ENCODE measurements around the gene CACNA1G. TPM values are rescaled to one million over a fixed set of nuclear protein-coding genes. Genes with fewer than 3 reads are reported as not detected.

The CACNA1G gene
- polyA plus RNA-seq, 4 donors, result 6.5 to 7.4 (median 6.9) TPM

DNA sequence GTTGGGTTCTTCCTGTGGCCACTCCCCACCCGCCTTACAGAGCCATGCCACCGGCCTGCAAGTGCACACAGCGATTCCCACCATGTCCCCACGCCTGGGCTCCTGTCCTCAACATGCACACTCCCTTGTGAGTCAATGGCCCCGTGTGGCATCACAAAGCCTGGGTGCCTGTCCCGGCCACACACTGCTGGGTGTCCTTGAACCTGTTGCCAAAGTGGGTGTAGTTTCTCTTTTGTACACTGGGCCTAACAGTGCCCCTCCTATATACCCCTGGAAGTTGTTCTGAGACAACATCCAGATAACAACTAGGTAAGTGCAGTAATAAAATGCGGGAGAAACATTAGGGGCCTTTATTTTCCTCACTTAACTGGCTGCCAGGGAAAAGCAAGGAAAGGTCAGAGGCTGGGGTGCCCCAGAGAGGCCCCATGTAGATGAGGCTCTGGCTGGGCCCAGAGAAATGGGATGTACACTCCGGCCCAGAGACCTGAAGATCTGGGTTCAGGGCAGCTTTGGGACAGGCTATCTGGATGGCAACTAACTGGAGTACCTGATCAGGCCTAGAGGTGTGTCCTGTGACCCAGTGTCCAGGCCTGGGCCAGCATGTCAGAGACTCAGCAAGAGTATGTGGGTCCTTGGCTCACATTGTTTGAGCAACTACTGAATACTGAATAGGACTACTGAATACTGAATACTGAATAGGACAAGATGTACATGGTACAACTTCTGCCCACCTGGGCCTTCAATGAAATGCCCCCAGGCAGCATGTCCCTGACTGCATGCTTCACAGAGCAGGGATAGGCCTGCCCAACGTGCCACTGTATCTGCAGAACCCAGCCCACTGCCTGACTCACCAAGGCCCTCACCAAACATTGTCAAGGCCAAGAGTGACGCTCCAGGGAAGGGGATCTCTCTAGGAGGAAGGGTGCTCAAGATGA is 82.5 kb downstream of the CACNA1G start:
- no peak for DNase-seq (ENCODE audit: low read depth in 4 of 4, low spot score in 3 of 4)

DNA sequence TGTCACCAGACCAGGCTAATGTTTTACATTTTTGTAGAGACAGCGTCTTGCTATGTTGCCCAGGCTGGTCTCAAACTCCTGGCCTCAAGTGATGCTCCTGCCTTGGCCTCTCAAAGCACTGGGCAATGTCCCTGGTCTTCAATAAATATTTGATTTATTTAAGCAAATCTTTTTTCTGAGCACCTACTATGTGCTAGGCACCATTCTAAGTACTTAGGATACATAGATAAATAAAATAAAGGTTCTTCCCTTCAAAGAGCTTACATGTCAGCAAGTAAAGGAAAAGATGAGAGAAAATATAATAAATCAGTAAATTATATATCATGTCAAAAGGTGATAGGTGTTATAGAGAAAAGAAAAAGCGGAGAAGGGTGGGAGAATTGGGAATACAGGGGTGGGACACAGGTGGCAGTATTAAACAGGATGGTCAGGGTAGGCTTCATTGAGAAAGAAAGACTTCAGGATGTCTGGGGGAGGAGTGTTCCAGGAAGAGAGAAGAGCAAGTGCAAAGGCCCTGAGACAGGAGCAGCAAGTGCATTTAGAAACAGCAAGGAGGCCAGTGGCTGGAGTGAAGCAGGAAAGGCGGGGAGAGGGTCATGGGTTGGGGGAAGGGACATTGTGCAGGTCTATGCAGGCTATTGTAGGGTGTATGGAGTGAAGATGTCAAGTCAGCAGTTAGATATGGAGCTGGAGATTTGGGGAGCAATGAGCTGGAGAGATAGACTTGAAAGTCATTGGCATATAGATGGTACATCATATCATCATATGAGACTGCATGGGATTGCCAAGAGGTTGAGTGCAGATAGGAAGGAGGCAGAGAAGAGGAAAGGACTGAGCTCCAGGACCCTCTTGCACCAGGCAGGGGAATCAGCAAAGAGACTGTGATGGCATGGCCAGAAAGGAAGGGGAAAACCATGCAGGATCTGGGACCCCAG is 85.5 kb downstream of the CACNA1G start:
- DNase-seq (ENCODE audit: low read depth in 4 of 4, low spot score in 3 of 4), result no peak

DNA sequence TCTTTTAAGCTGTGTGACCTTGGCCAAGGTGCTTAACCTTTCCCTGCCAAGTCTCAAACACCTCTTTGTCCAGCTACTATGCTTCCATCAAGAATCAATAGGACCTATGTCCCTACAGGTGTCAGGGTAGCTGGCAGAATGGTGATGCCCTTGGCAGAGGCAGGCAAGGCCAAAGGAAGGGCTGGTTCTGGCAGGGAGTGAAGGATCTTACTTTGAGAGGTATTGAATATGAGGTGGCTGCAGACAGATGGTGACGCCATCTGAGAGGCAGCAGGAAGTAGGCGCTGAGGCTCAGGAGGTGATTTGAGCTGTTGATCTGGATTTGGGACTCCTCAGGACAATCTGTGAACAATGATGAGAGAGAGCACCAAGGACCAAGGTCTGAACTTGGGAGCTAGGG is 86.7 kb downstream of the CACNA1G start:
- DNase-seq (ENCODE audit: low read depth in 4 of 4, low spot score in 3 of 4), result no peak

DNA sequence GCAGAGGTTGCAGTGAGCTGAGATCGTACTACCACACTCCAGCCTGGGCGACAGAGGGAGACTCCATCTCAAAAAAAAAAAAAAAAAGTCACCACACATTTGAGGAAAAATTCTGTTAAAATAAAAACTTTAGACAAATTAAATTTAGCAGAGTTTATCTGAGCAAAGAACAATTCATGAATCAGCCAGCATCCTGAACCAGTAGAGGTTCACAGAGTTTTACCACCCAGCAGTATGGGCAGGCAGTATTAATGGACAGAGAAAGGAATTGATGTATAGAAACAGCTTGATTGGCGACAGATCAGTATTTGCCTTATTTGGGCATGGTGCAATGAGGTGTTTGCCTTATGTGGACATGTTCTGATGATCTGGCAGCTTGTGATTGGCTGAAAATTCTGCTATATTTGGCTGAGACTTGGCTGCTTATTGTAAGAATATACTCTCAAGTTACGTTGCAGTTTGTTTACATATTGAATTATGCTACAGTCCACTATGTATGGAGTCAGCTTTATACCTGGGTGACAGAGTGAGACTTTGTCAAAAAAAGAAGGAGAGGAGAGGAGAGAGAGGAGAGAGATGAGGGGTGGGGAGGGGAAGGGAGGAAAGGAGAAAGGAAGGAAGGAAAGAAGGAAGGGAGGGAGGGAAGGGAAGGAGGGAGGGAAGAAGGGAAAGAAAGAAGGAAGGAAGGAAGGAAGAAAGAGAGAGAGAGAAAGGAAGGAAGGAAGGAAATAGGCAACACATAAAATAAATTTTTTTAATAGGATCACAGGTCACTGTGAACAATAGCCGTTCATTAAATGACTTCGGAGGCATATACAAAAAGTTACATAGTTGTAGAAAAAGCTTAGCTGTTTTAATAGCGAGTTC is 88.8 kb downstream of the CACNA1G start:
- no peak for DNase-seq (ENCODE audit: low read depth in 4 of 4, low spot score in 3 of 4)

DNA sequence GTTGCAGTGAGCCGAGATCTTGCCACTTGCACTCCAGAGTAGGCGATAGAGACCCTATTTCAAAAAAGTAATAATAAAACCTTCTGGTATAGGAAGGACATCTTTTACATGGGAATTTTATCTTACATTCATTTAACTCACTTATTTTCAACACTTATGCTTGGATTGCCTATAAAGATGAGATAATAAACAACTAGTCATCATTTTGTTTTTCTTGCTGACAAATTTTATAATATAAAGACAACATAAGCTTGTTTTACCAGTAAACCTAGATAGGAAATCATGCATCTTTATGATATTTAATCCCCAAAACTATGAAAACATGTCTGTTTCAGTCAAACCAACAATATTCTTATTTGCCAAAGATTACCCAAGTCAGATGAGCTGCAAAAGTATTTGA is 91.1 kb downstream of the CACNA1G start:
- no peak for DNase-seq (ENCODE audit: low read depth in 4 of 4, low spot score in 3 of 4)

DNA sequence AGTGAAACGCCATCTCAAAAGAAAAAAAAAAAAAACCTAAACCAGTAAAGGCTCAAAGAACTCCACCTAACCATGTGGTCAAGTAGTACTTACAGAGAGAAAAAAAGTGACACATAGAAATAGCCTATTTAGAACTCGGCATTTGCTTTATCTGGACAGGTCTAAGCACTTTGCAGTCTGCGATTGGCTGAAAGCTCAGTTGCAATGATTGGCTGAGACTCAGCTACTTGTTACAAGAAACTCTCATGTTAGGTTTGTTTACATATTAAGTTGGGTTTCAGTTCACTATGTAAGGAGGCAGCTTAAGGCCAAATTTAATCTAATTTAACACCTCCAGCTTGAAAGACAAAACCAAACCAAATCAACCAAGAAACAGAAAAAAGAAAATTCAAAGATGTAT is 93.2 kb downstream of the CACNA1G start:
- DNase-seq (ENCODE audit: low read depth in 4 of 4, low spot score in 3 of 4), result no peak

DNA sequence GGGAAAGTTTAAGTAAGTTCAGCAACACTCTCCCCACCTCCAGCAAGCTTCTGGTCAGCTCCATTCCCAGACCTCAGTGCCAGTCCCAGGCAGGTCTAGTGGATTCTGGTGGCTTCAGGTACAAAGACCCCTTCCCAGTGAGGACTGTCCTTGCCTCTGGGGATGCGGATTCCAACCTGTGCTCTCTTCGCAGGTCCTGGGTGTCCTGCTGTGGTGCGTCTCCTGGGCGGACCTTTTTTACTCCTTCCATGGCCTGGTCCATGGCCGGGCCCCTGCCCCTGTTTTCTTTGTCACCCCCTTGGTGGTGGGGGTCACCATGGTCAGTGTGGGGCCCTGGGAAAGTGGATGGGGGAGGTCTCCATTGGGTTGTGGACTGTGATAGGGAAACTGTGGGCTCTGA is 96.0 kb downstream of the CACNA1G start:
- DNase-seq (ENCODE audit: low read depth in 4 of 4, low spot score in 3 of 4), result no peak

DNA sequence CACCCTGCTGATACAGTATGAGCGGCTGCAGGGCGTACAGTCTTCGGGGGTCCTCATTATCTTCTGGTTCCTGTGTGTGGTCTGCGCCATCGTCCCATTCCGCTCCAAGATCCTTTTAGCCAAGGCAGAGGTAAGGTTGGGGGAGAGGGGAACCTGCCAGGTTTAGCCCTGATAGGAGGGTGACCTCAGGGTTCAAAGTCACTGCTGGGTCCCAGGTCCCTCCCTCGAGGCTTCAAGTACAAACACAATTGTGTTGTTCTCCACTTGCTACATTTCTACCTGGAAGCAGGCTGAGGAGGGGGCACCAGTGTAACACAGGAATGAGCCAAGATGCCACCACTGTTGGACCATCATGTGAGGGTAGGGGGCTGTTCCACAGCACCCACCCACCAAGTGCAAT is 96.5 kb downstream of the CACNA1G start:
- no peak for DNase-seq (ENCODE audit: low read depth in 4 of 4, low spot score in 3 of 4)

DNA sequence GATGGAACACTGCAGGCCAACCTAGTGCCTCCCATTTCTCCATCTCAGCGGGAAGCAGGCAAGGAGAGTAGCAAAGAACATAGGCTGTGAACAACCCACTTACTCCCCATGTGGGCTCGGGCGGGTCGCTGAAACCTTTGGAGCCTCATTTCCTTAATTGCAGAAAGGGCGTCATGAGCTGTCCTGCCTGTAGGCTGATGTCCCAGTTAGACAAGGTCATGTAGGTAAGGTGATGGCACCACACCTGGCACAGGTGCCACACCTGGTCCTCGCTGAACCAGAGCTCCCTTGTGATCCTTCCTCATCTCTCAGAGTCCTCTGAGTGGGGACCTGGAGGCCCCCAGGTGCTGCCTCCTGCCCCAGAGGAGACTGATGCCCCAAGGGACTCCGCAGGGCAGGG is 97.1 kb downstream of the CACNA1G start:
- no peak for DNase-seq (ENCODE audit: low read depth in 4 of 4, low spot score in 3 of 4)

DNA sequence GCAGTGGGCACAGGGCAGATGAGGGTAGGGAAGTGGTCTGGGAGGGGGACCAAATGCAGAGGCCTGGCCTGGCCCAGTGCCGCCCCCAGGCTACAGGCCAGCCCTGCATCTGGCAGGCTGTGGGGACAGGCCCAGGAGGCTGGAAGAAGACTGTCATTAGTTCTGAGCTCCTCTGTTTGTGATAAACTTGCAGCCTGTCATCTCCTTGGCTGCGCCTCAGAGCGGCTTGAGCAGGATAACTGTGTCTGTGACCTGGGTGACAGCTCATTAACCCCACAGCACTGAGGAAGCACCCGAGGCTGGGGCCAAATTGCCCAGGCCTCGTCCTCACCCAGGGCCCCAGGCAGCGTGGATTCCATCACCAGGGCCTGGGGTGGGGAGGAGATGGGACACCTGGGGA is 98.1 kb downstream of the CACNA1G start:
- DNase-seq (ENCODE audit: low read depth in 4 of 4, low spot score in 3 of 4), result no peak

DNA sequence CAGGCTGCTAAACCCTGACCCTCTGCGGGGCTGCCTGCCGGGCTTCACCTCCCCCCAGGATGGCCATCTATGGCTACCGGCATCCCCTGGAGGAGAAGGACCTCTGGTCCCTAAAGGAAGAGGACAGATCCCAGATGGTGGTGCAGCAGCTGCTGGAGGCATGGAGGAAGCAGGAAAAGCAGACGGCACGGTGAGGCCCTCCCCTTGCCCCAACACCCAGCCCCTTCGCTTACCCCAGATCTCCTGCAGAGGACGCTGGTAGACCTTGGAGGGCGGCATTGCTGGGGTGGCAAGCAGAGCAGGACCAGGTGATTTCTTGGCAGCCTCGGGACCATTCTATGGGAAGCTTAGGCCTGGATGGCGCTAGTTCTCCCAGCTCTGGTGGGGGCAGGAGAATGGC is 98.7 kb downstream of the CACNA1G start:
- no peak for DNase-seq (ENCODE audit: low read depth in 4 of 4, low spot score in 3 of 4)

DNA sequence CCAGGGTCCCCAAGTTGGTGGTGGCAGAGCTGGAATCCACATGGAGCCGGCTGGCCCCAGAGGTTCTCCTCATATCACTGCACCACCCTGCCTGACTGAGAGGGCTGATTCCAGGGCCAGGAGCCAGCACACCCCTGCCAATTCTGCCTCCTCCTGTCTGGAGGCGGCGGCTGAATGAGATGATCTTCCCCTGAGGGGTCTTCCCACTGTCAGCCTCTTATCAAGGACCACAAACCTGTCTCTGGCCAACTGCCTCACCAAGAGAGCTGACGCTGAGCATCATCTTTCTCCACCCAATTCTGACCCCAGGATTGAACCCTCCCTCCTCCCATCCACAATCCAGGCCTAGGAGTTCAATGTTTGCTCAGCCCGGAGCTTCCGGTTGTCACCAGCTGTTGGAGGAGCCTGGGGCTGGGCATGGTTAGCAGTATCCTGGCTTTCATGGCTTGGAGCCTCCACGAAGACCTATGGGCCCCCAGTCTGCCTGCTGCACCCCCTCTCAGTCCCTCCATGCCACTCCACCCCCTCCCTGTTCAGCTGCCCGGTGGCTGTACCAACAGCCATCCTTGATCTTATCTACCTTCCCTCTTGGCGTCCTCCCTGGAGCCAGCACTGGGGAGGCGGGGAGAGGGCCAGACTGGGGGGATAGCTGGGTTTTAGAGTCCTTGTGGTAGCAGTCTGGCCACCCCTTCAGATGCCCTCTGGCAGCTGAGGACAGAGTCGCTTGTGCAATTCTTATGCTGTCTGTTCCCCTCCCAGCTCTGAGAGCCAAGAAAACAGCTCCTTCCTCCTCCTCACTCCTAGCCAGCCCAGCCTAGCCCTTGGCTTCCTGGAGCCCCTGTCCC is 99.7 kb downstream of the CACNA1G start:
- no peak for DNase-seq (ENCODE audit: low read depth in 4 of 4, low spot score in 3 of 4)

DNA sequence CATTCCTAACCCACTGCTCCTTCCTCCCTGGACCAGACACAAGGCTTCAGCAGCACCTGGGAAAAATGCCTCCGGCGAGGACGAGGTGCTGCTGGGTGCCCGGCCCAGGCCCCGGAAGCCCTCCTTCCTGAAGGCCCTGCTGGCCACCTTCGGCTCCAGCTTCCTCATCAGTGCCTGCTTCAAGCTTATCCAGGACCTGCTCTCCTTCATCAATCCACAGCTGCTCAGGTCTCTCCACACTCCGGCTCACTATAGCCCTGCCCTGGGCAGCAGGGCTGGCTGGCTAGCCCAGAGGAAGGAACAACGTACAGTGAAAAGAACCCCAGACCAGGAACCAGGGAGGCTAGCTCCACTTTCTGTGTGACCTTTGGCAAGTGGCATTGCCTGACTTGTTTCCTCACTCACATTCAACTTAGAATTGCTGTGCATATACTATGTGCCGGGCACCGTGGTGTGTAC is 100.4 kb downstream of the CACNA1G start:
- no peak for DNase-seq (ENCODE audit: low read depth in 4 of 4, low spot score in 3 of 4)

DNA sequence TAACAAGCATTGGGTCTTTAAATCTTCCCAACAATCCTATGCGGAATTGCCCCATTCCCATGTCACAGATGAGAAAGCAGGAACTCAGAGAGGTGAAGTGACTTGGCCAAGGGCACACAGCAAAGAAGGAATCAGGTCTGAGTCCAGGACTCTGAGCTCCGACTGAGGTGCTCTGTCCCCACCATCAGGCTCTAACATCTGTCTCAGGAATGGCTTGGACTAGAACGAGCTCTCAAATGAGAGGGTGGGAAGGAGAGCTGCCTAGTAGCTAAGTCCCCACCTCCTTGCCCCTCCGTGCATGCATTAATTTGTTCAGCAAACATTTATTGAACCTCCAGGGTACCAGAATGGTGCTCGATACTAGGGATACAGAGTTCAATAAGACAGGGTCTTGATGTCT is 100.8 kb downstream of the CACNA1G start:
- DNase-seq (ENCODE audit: low read depth in 4 of 4, low spot score in 3 of 4), result no peak

DNA sequence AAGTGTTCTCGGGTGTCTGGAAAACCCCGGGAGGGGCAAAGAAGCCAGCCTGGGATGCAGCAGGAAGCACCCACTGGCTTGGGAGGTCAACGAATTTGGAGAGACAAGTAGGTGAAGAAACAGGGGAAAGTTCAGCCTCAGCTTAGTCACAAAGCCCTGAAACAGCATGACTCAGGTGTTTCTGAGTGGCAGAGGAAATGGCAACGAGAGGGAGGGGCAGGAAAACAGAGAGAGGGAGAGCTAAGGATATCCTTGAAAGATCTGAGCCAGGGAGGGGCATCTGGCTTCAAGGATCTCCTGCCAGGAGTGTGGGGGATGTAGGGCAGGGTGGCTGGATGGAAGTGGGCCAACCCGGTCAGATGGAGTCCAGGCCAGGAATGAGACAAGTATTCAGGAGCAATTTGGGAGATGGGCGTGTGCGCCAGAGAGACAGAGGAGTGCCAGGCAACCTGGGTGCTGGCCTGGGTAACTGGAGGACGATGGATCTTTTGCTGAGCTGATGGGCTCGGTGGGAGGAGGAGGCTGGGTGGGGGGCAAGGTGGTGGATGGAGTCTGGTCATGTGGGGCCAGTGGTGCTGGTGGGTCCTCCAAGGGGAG is 101.4 kb downstream of the CACNA1G start:
- DNase-seq (ENCODE audit: low read depth in 4 of 4, low spot score in 3 of 4), result peak in 1 of 4 donors; percentile 53

DNA sequence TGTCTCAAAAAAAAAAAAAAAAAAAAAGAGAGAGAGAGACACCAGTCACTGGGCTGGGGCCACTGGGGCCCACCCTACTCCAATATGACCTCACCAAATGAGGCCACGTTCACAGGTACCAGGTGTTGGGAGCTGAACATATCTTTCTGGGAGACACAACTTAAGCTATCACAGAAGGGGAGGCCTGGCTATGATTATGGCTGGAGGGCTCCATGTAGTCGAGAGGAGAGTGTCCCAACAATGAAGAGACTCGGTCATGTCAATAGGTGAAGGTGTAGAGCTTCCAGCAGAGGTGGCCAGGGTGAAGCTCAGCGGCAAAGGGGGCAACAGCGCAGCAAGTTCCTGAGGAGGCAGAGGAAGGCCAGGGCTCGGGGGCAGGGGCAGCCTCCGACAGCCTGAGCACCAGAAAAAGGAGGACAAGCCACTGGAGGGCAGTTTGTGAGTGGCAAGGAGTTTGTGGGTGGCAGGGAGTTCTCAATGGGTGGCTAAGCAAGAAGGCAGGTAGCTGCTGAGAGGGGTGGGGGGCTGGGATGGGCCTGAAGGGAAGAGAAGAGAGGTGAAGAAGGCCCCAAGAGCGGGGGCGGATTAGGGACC is 102.2 kb downstream of the CACNA1G start:
- no peak for DNase-seq (ENCODE audit: low read depth in 4 of 4, low spot score in 3 of 4)

DNA sequence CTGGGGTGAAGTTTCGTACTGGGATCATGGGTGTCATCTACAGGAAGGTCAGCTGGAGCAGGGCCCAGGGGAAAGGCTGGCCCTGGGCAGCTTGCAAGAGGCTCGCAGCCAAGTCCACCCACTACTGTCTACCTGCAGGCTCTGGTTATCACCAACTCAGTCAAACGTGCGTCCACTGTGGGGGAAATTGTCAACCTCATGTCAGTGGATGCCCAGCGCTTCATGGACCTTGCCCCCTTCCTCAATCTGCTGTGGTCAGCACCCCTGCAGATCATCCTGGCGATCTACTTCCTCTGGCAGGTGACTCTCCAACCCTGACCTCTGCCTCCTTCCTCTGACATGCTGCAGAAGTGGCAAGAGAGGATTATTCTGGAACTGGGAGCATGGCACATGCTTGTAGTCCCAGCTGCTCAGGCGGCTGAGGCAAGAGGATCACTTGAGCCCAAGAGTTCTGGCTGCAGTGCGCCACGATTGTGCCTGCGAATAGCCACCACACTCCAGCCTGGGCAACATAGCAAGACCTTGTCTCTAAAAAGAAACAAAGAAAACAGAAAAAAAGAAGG is 103.4 kb downstream of the CACNA1G start:
- no peak for DNase-seq (ENCODE audit: low read depth in 4 of 4, low spot score in 3 of 4)

DNA sequence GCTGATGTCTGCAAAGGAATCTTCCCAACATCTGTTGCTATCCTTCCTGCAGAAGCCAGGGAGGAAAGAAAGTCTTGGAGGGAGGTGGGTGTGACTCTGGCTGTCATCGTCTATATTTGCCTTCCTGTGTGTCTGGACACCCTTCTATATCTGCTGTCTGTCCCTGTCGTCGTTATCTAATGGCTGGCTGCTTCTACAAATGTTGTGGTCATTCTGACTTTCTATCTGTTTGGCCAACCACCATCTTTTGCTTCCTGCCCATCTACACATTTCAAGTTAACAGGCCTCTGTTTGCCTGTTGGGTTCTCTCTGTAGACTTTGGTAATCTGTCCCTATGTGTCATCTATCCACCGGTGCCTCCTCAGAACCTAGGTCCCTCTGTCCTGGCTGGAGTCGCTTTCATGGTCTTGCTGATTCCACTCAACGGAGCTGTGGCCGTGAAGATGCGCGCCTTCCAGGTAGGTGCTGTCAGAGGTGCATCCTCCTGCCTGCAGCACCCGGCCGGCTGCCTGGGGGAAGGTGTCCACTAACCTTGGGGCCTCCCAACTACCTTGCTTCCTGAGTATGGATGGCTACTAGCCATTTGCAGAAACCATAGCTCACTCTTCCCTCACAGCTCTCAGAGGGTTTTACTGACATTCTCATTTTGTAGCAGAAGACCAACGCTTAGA is 104.4 kb downstream of the CACNA1G start:
- DNase-seq (ENCODE audit: low read depth in 4 of 4, low spot score in 3 of 4), result no peak

All from right renal pelvis (tissue), 4 donors.